ENCODE data around the gene MAP3K14. TPM values are rescaled to one million over a fixed set of nuclear protein-coding genes. Genes with fewer than 3 reads are reported as not detected.

MAP3K14 gene
- total RNA-seq, 1 donor = 17.4 TPM

GRCh38 chr17:45240905-45241327 is 75.9 kb downstream of the MAP3K14 start:
- H3K4me1 ChIP-seq (ENCODE audit: insufficient read depth, low read length) = peaks cover 23% of the 10 kb centered on the region
- H3K27me3 ChIP-seq (ENCODE audit: insufficient read depth, low read length) = no peaks in the 10 kb centered on the region

GRCh38 chr17:45238155-45238774 is 78.6 kb downstream of the MAP3K14 start:
- Histone ChIP-seq H3K4me1 (ENCODE audit: insufficient read depth, low read length) (peaks cover 34% of the 10 kb centered on the region), H3K4me3 (ENCODE audit: low read length) (no peak overlapping the region), H3K27me3 (ENCODE audit: insufficient read depth, low read length) (no peaks in the 10 kb centered on the region), H3K9me3 (ENCODE audit: low read depth, low read length) (no peaks in the 10 kb centered on the region)

More at GRCh38 chr17:45240905-45241327, 75.9 kb downstream of the MAP3K14 start:
- no peak overlapping the region for H3K4me3 ChIP-seq (ENCODE audit: low read length)
- no peaks in the 10 kb centered on the region for H3K9me3 ChIP-seq (ENCODE audit: low read depth, low read length)

- Histone ChIP-seq H3K4me1 (ENCODE audit: insufficient read depth, low read length) (peaks cover 40% of the 10 kb centered on the region), H3K4me3 (ENCODE audit: low read length) (no peak overlapping the region), H3K9me3 (ENCODE audit: low read depth, low read length) (no peaks in the 10 kb centered on the region), H3K27me3 (ENCODE audit: insufficient read depth, low read length) (no peaks in the 10 kb centered on the region)
Measured at GRCh38 chr17:45237686-45238085, 79.1 kb downstream of the MAP3K14 start.

GRCh38 chr17:45236282-45236606 is 80.6 kb downstream of the MAP3K14 start:
- Histone ChIP-seq H3K4me3 (ENCODE audit: low read length) (no peak overlapping the region), H3K9me3 (ENCODE audit: low read depth, low read length) (no peaks in the 10 kb centered on the region), H3K27me3 (ENCODE audit: insufficient read depth, low read length) (no peaks in the 10 kb centered on the region), H3K4me1 (ENCODE audit: insufficient read depth, low read length) (peaks cover 53% of the 10 kb centered on the region)

- Histone ChIP-seq H3K9me3 (ENCODE audit: low read depth, low read length) (no peaks in the 10 kb centered on the region), H3K27me3 (ENCODE audit: insufficient read depth, low read length) (no peaks in the 10 kb centered on the region), H3K4me3 (ENCODE audit: low read length) (no peak overlapping the region), H3K4me1 (ENCODE audit: insufficient read depth, low read length) (peaks cover 59% of the 10 kb centered on the region)
Measured at GRCh38 chr17:45235416-45236281, 81.2 kb downstream of the MAP3K14 start.

- Histone ChIP-seq H3K9me3 (ENCODE audit: low read depth, low read length) (no peaks in the 10 kb centered on the region), H3K27me3 (ENCODE audit: insufficient read depth, low read length) (no peaks in the 10 kb centered on the region), H3K4me1 (ENCODE audit: insufficient read depth, low read length) (peaks cover 67% of the 10 kb centered on the region), H3K4me3 (ENCODE audit: low read length) (no peak overlapping the region)
Measured at GRCh38 chr17:45234641-45235415, 82.0 kb downstream of the MAP3K14 start.

- no peaks in the 10 kb centered on the region for H3K27me3 ChIP-seq (ENCODE audit: insufficient read depth, low read length)
- H3K9me3 ChIP-seq (ENCODE audit: low read depth, low read length) = no peaks in the 10 kb centered on the region
- peaks cover 81% of the 10 kb centered on the region for H3K4me1 ChIP-seq (ENCODE audit: insufficient read depth, low read length)
- H3K4me3 ChIP-seq (ENCODE audit: low read length) = no peak overlapping the region
Measured at GRCh38 chr17:45233423-45233924, 83.3 kb downstream of the MAP3K14 start.

GRCh38 chr17:45232514-45233422 is 84.1 kb downstream of the MAP3K14 start:
- no peak overlapping the region for H3K4me3 ChIP-seq (ENCODE audit: low read length)
- H3K4me1 ChIP-seq (ENCODE audit: insufficient read depth, low read length) = peaks cover 88% of the 10 kb centered on the region
- H3K9me3 ChIP-seq (ENCODE audit: low read depth, low read length) = no peaks in the 10 kb centered on the region
- no peaks in the 10 kb centered on the region for H3K27me3 ChIP-seq (ENCODE audit: insufficient read depth, low read length)

GRCh38 chr17:45231481-45232116 is 85.2 kb downstream of the MAP3K14 start:
- H3K27me3 ChIP-seq (ENCODE audit: insufficient read depth, low read length) = no peaks in the 10 kb centered on the region
- H3K9me3 ChIP-seq (ENCODE audit: low read depth, low read length) = no peaks in the 10 kb centered on the region
- peaks cover 99% of the 10 kb centered on the region for H3K4me1 ChIP-seq (ENCODE audit: insufficient read depth, low read length)
- no peak overlapping the region for H3K4me3 ChIP-seq (ENCODE audit: low read length)

- no peak overlapping the region for H3K4me3 ChIP-seq (ENCODE audit: low read length)
- H3K9me3 ChIP-seq (ENCODE audit: low read depth, low read length) = no peaks in the 10 kb centered on the region
- no peaks in the 10 kb centered on the region for H3K27me3 ChIP-seq (ENCODE audit: insufficient read depth, low read length)
- H3K4me1 ChIP-seq (ENCODE audit: insufficient read depth, low read length) = peaks cover 97% of the 10 kb centered on the region
Measured at GRCh38 chr17:45230787-45231480, 85.9 kb downstream of the MAP3K14 start.

GRCh38 chr17:45230410-45230786 is 86.4 kb downstream of the MAP3K14 start:
- H3K9me3 ChIP-seq (ENCODE audit: low read depth, low read length) = no peaks in the 10 kb centered on the region
- no peak overlapping the region for H3K4me3 ChIP-seq (ENCODE audit: low read length)
- peaks cover 97% of the 10 kb centered on the region for H3K4me1 ChIP-seq (ENCODE audit: insufficient read depth, low read length)
- no peaks in the 10 kb centered on the region for H3K27me3 ChIP-seq (ENCODE audit: insufficient read depth, low read length)

- H3K9me3 ChIP-seq (ENCODE audit: low read depth, low read length) = no peaks in the 10 kb centered on the region
- no peaks in the 10 kb centered on the region for H3K27me3 ChIP-seq (ENCODE audit: insufficient read depth, low read length)
- no peak overlapping the region for H3K4me3 ChIP-seq (ENCODE audit: low read length)
- H3K4me1 ChIP-seq (ENCODE audit: insufficient read depth, low read length) = peaks cover 97% of the 10 kb centered on the region
Measured at GRCh38 chr17:45229681-45230409, 87.0 kb downstream of the MAP3K14 start.
